Inflammatory macrophage treated with lipopolysaccharide for 4 hours (primary cell): Measurements from ENCODE around the gene DAB1.

ENCODE experiments used
- DNase-seq: peaks from one replicate; pipeline ENCODE4 v3.0.0-alpha.2; 2020

Gene DAB1

GRCh38 chr1:57156907-57157306 is 267.0 kb downstream of the DAB1 start:
- no peak for DNase-seq

GRCh38 chr1:57146100-57146499 is 277.8 kb downstream of the DAB1 start:
- DNase-seq = no peak

- DNase-seq = no peak
Measured at GRCh38 chr1:57142999-57143398, 280.9 kb downstream of the DAB1 start.

GRCh38 chr1:57142169-57142568 is 281.7 kb downstream of the DAB1 start:
- DNase-seq = no peak

GRCh38 chr1:57138432-57139078 is 285.3 kb downstream of the DAB1 start:
- DNase-seq = no peak

GRCh38 chr1:57137980-57138379 is 285.9 kb downstream of the DAB1 start:
- no peak for DNase-seq

GRCh38 chr1:57134803-57135202 is 289.1 kb downstream of the DAB1 start:
- no peak for DNase-seq

- no peak for DNase-seq
Measured at GRCh38 chr1:57133686-57134085, 290.2 kb downstream of the DAB1 start.

- DNase-seq = no peak
Measured at GRCh38 chr1:57132993-57133622, 290.8 kb downstream of the DAB1 start.

GRCh38 chr1:57131701-57132394 is 292.0 kb downstream of the DAB1 start:
- no peak for DNase-seq

- DNase-seq = no peak
Measured at GRCh38 chr1:57131257-57131656, 292.6 kb downstream of the DAB1 start.

GRCh38 chr1:57129865-57130264 is 294.0 kb downstream of the DAB1 start:
- DNase-seq = no peak

GRCh38 chr1:57127976-57128375 is 295.9 kb downstream of the DAB1 start:
- no peak for DNase-seq

GRCh38 chr1:57124768-57125446 is 299.0 kb downstream of the DAB1 start:
- no peak for DNase-seq

GRCh38 chr1:57124170-57124569 is 299.7 kb downstream of the DAB1 start:
- DNase-seq = no peak

GRCh38 chr1:57122031-57122430 is 301.8 kb downstream of the DAB1 start:
- DNase-seq = no peak

- DNase-seq = no peak
Measured at GRCh38 chr1:57118948-57119603, 304.8 kb downstream of the DAB1 start.

GRCh38 chr1:57117753-57118152 is 306.1 kb downstream of the DAB1 start:
- DNase-seq = no peak

GRCh38 chr1:57116871-57117270 is 307.0 kb downstream of the DAB1 start:
- no peak for DNase-seq

GRCh38 chr1:57115030-57115614 is 308.7 kb downstream of the DAB1 start:
- DNase-seq = no peak

- no peak for DNase-seq
Measured at GRCh38 chr1:57112148-57112547, 311.7 kb downstream of the DAB1 start.

GRCh38 chr1:57111175-57111574 is 312.7 kb downstream of the DAB1 start:
- DNase-seq = no peak

- no peak for DNase-seq
Measured at GRCh38 chr1:57109883-57110282, 314.0 kb downstream of the DAB1 start.
